ENCODE measurements around the gene NID2. TPM values are rescaled to one million over a fixed set of nuclear protein-coding genes. Genes with fewer than 3 reads are reported as not detected.

NID2 gene
- polyA plus RNA-seq, 1 experiment = 413 TPM

- no peak for TF ChIP-seq CTCF (IDR thresholded peaks at IDR 0.05; ENCODE audit: low read depth, low read length)
- ChIA-PET POLR2A (no interaction called here), CTCF (interaction anchor here (2.0 kb wide), 1 partner anchor 18 kb away, joined by 6 read pairs; no protein-coding TSS in a partner anchor)
- no peaks in the 10 kb centered on the region for H3K9me3 ChIP-seq (ENCODE audit: control insufficient read depth, insufficient read depth, low read length)
- DNase-seq (ENCODE audit: low read depth, low spot score) = no peak
- no peak overlapping the region for H3K27ac ChIP-seq (ENCODE audit: low read depth, low read length)
- H3K4me3 ChIP-seq (ENCODE audit: low read depth, low read length) = no peak overlapping the region
- H3K27me3 ChIP-seq (ENCODE audit: control insufficient read depth, insufficient read depth, low read length) = no peaks in the 10 kb centered on the region
Measured at GRCh38 chr14:52061390-52061789, 7.5 kb downstream of the NID2 start.

GRCh38 chr14:52060080-52060479 is 8.8 kb downstream of the NID2 start:
- ChIA-PET POLR2A (interaction anchor here (0.8 kb wide), 1 partner anchor 8 kb away, joined by 3 read pairs; no protein-coding TSS in a partner anchor), CTCF (interaction anchor here (0.7 kb wide), 1 partner anchor 69 kb away, joined by 3 read pairs; no protein-coding TSS in a partner anchor)
- DNase-seq (ENCODE audit: low read depth, low spot score) = no peak
- Histone ChIP-seq H3K27ac (ENCODE audit: low read depth, low read length) (no peak overlapping the region), H3K4me3 (ENCODE audit: low read depth, low read length) (no peak overlapping the region), H3K9me3 (ENCODE audit: control insufficient read depth, insufficient read depth, low read length) (no peaks in the 10 kb centered on the region), H3K27me3 (ENCODE audit: control insufficient read depth, insufficient read depth, low read length) (no peaks in the 10 kb centered on the region)
- TF ChIP-seq CTCF (IDR thresholded peaks at IDR 0.05; ENCODE audit: low read depth, low read length) = no peak

- no peak for DNase-seq (ENCODE audit: low read depth, low spot score)
- CTCF ChIA-PET = interaction anchor here (0.7 to 1.3 kb wide), 2 partner anchors 63 to 70 kb away, joined by 3 to 4 read pairs; no protein-coding TSS in a partner anchor
Measured at GRCh38 chr14:52059649-52060048, 9.2 kb downstream of the NID2 start.

GRCh38 chr14:52058341-52058740 is 10.5 kb downstream of the NID2 start:
- Histone ChIP-seq H3K9me3 (ENCODE audit: control insufficient read depth, insufficient read depth, low read length) (no peaks in the 10 kb centered on the region), H3K27ac (ENCODE audit: low read depth, low read length) (no peak overlapping the region), H3K4me3 (ENCODE audit: low read depth, low read length) (no peak overlapping the region), H3K27me3 (ENCODE audit: control insufficient read depth, insufficient read depth, low read length) (no peaks in the 10 kb centered on the region)
- no peak for DNase-seq (ENCODE audit: low read depth, low spot score)
- CTCF ChIA-PET = interaction anchor here (1.2 to 1.3 kb wide), 2 partner anchors 62 to 73 kb away, joined by 4 to 5 read pairs; no protein-coding TSS in a partner anchor
- no peak for TF ChIP-seq CTCF (IDR thresholded peaks at IDR 0.05; ENCODE audit: low read depth, low read length)
- POLR2A ChIA-PET = no interaction called here

More at GRCh38 chr14:52059649-52060048, 9.2 kb downstream of the NID2 start:
- TF ChIP-seq CTCF (IDR thresholded peaks at IDR 0.05; ENCODE audit: low read depth, low read length) = no peak
- H3K27me3 ChIP-seq (ENCODE audit: control insufficient read depth, insufficient read depth, low read length) = no peaks in the 10 kb centered on the region
- no peaks in the 10 kb centered on the region for H3K9me3 ChIP-seq (ENCODE audit: control insufficient read depth, insufficient read depth, low read length)
- H3K4me3 ChIP-seq (ENCODE audit: low read depth, low read length) = no peak overlapping the region
- POLR2A ChIA-PET = interaction anchor here (0.8 to 1.0 kb wide), 2 partner anchors 9 to 11 kb away, joined by 3 to 4 read pairs; no protein-coding TSS in a partner anchor
- no peak overlapping the region for H3K27ac ChIP-seq (ENCODE audit: low read depth, low read length)

- ChIA-PET POLR2A (interaction anchor here (0.5 to 1.4 kb wide), 3 partner anchors 14 to 52 kb away, joined by 3 to 4 read pairs (median 3); no protein-coding TSS in a partner anchor), CTCF (no interaction called here)
- no peak for DNase-seq (ENCODE audit: low read depth, low spot score)
- no peak for TF ChIP-seq CTCF (IDR thresholded peaks at IDR 0.05; ENCODE audit: low read depth, low read length)
- Histone ChIP-seq H3K9me3 (ENCODE audit: control insufficient read depth, insufficient read depth, low read length) (no peaks in the 10 kb centered on the region), H3K27ac (ENCODE audit: low read depth, low read length) (no peak overlapping the region), H3K27me3 (ENCODE audit: control insufficient read depth, insufficient read depth, low read length) (no peaks in the 10 kb centered on the region), H3K4me3 (ENCODE audit: low read depth, low read length) (no peak overlapping the region)
Measured at GRCh38 chr14:52055167-52055566, 13.7 kb downstream of the NID2 start.

Measured in AG04450 (cell line).